GM12878 (cell line): ENCODE data around the gene SLC12A4. TPM values are rescaled to one million over a fixed set of nuclear protein-coding genes. Genes with fewer than 3 reads are reported as not detected.

ENCODE experiments used
- ATAC-seq: fragments of 200-7000 bp; cut with Tn5 transposase; 3 replicates; pipeline ENCODE4 v1.9.1; 2020; ENCODE audit warnings: mild to moderate bottlenecking, moderate library complexity
- BruUV-seq: library from RNA; stranded (reverse); fragments of 400-500 nt; replicated peaks from 2 replicates; lab custom pipeline; 2021; lab: Mats Ljungman, UMichigan
- CTCF ChIA-PET: fragments of 300-600 bp; sonication (Branson Sonifier 250); formaldehyde crosslinking; extraction: SDS; loops from one replicate; lab custom pipeline; 2021; ENCODE audit warnings: inconsistent platforms; lab: Yijun Ruan, JAX
- POLR2A ChIA-PET: fragments of 350-600 bp; formaldehyde crosslinking; extraction: SDS; loops from one replicate; lab custom pipeline; 2021; ENCODE audit warnings: inconsistent platforms; lab: Charles Lee
- RAD21 ChIA-PET: fragments of 300-600 bp; sonication (Branson Sonifier 250); formaldehyde crosslinking; loops from one replicate; lab custom pipeline; 2023; ENCODE audit warnings: antibody characterized with exemption; ENCODE audit not compliant: unreplicated experiment; lab: Charles Lee
- SMC1A ChIA-PET: fragments of 300-600 bp; sonication (Branson Sonifier 250); formaldehyde crosslinking; loops from one replicate; lab custom pipeline; 2023; ENCODE audit not compliant: unreplicated experiment, uncharacterized antibody; lab: Charles Lee
- DNase-seq: peaks from one replicate; pipeline ENCODE4 v3.0.0-alpha.2; 2011; ENCODE audit warnings: low read depth, low spot score
- FAIRE-seq: peaks from 3 replicates; lab custom pipeline; 2011; peaks lifted over from hg19 to GRCh38; lab: Jason Lieb, UNC
- H2AFZ ChIP-seq: 2 replicates; pipeline ENCODE4 v1.6.0; 2011; ENCODE audit warnings: low read depth, low read length, control low read depth; ENCODE audit not compliant: control insufficient read depth
- H3K27ac ChIP-seq: 2 replicates; pipeline ENCODE4 v1.5.1; 2011; ENCODE audit warnings: control low read depth; ENCODE audit not compliant: control insufficient read depth, insufficient read depth
- H3K27me3 ChIP-seq, 2 experiments: replicated peaks in 1 of 2; 2 replicates each; pipeline versions ENCODE4 v1.6.0 to v1.6.1; 2011; ENCODE audit warnings: low read length in 1 of 2; ENCODE audit not compliant: control insufficient read depth in 2 of 2, insufficient read depth in 2 of 2
- H3K36me3 ChIP-seq, 2 experiments: 2 replicates each; pipeline ENCODE4 v1.5.1; 2011; ENCODE audit warnings: low read length in 1 of 2; ENCODE audit not compliant: control insufficient read depth in 2 of 2, insufficient read depth in 2 of 2
- H3K4me1 ChIP-seq: 2 replicates; pipeline ENCODE4 v1.6.1; 2011; ENCODE audit warnings: mild to moderate bottlenecking, low read length, moderate library complexity, mixed read lengths; ENCODE audit not compliant: control insufficient read depth, insufficient read depth
- H3K4me2 ChIP-seq: 2 replicates; pipeline ENCODE4 v1.6.0; 2011; ENCODE audit warnings: control low read depth; ENCODE audit not compliant: control insufficient read depth, insufficient read depth
- H3K4me3 ChIP-seq: fragments of 200-600 bp; sonication (generic); 2 replicates; pipeline ENCODE4 v1.5.1; 2016
- H3K79me2 ChIP-seq: 2 replicates; pipeline ENCODE4 v1.6.0; 2011; ENCODE audit warnings: low read length; ENCODE audit not compliant: control insufficient read depth, insufficient read depth
- H3K9ac ChIP-seq: 2 replicates; pipeline ENCODE4 v1.8.0; 2011; ENCODE audit warnings: low read length, control low read depth, mixed read lengths; ENCODE audit not compliant: control insufficient read depth, insufficient read depth
- H3K9me3 ChIP-seq: replicated peaks from 3 replicates; pipeline ENCODE4 v1.5.1; 2011; ENCODE audit warnings: mild to moderate bottlenecking, low read length; ENCODE audit not compliant: control insufficient read depth, insufficient read depth
- H4K20me1 ChIP-seq: 2 replicates; pipeline ENCODE4 v1.6.0; 2011; ENCODE audit not compliant: control insufficient read depth, insufficient read depth
- ASH2L ChIP-seq: fragments of 300-600, 200-600 bp; sonication (generic); IDR thresholded peaks from 2 replicates; pipeline ENCODE4 v1.6.1; 2017; ENCODE audit warnings: low read depth, mild to moderate bottlenecking, borderline replicate concordance
- BHLHE40 ChIP-seq, 2 experiments: fragments of 450-650 bp in 1 of 2; IDR thresholded peaks; 2 replicates each; pipeline ENCODE4 v1.6.1; 2011 to 2017; ENCODE audit warnings: low read depth in 2 of 2, borderline replicate concordance in 1 of 2, improper control_type of control experiment in 1 of 2, low read length in 1 of 2, mild to moderate bottlenecking in 1 of 2
- HDGF ChIP-seq: fragments of 450-650 bp; IDR thresholded peaks from 2 replicates; pipeline ENCODE4 v1.6.1; 2016; ENCODE audit warnings: antibody characterized with exemption
- JUNB ChIP-seq: IDR thresholded peaks from 2 replicates; pipeline ENCODE4 v1.6.1; 2016; ENCODE audit warnings: antibody characterized with exemption, mild to moderate bottlenecking
- LARP7 ChIP-seq: fragments of 450-650 bp; IDR thresholded peaks from 2 replicates; pipeline ENCODE4 v1.6.1; 2017; ENCODE audit warnings: mild to moderate bottlenecking
- MEF2A ChIP-seq: IDR thresholded peaks from 2 replicates; pipeline ENCODE4 v1.6.1; 2011; ENCODE audit warnings: low read depth, mild to moderate bottlenecking, low read length, moderate library complexity; ENCODE audit not compliant: insufficient read depth
- MTA2 ChIP-seq: fragments of 450-650 bp; IDR thresholded peaks from 2 replicates; pipeline ENCODE4 v1.6.1; 2016; ENCODE audit warnings: low read depth, mild to moderate bottlenecking, moderate library complexity
- NBN ChIP-seq: fragments of 450-650 bp; IDR thresholded peaks from 2 replicates; pipeline ENCODE4 v1.6.1; 2016
- PAX5 ChIP-seq: IDR thresholded peaks from 2 replicates; pipeline ENCODE4 v1.6.1; 2011; ENCODE audit warnings: low read depth, low read length, borderline replicate concordance
- POLR2A ChIP-seq: IDR thresholded peaks from 2 replicates; pipeline ENCODE4 v1.6.1; 2011; ENCODE audit warnings: low read depth, mild to moderate bottlenecking, low read length
- RAD21 ChIP-seq: IDR thresholded peaks from 2 replicates; pipeline ENCODE4 v1.6.1; 2011; ENCODE audit warnings: mild to moderate bottlenecking, low read depth, low read length, moderate library complexity; ENCODE audit not compliant: insufficient read depth
- RAD51 ChIP-seq: fragments of 450-650 bp; IDR thresholded peaks from 2 replicates; pipeline ENCODE4 v1.6.1; 2016; ENCODE audit warnings: moderate library complexity, mild to moderate bottlenecking, inconsistent platforms
- SMC3 ChIP-seq: IDR thresholded peaks from 2 replicates; pipeline ENCODE4 v1.6.1; 2011; ENCODE audit warnings: low read length, improper control_type of control experiment, borderline replicate concordance
- TCF12 ChIP-seq: IDR thresholded peaks from 2 replicates; pipeline ENCODE4 v1.6.1; 2011; ENCODE audit warnings: low read depth, mild to moderate bottlenecking, low read length
- TCF3 ChIP-seq: IDR thresholded peaks from 2 replicates; pipeline ENCODE4 v1.6.1; 2012; ENCODE audit warnings: low read depth, mild to moderate bottlenecking, low read length, borderline replicate concordance; ENCODE audit not compliant: insufficient read depth
- WRNIP1 ChIP-seq: IDR thresholded peaks from 2 replicates; pipeline ENCODE4 v1.6.1; 2011; ENCODE audit warnings: low read depth, low read length, improper control_type of control experiment, borderline replicate concordance
- YY1 ChIP-seq: IDR thresholded peaks from 2 replicates; pipeline ENCODE4 v1.6.1; 2011; ENCODE audit warnings: low read depth, mild to moderate bottlenecking, low read length
- WGBS: methylation state at CpG from one replicate; pipeline ENCODE4 v1.1.6; 2016; ENCODE audit warnings: low lambda C conversion rate; ENCODE audit not compliant: insufficient replicate concordance, insufficient coverage; ENCODE audit errors: missing lambda C conversion rate; 5-methylcytosine and 5-hydroxymethylcytosine counted together
- in situ Hi-C: fragments of 300-500 bp; cut with MboI; formaldehyde crosslinking; loops from 9 replicates; pipeline ENCODE4 v1.14.3; 2018; ENCODE audit warnings: mixed read lengths
- intact Hi-C: fragments of 100-400 bp; cut with micrococcal nuclease; formaldehyde crosslinking; loops from one replicate; pipeline ENCODE4 v1.14.2; 2022; ENCODE audit not compliant: unreplicated experiment
- polyA plus RNA-seq, 11 experiments: library from polyadenylated mRNA; depleted of rRNA in 4 of 11; unstranded in 6 of 11; stranded (reverse) in 5 of 11; fragments of >200 nt; fragmentation: Nextera tagmentation in 4 of 11; fragmentation: Illumina TruSeq in 1 of 11; extraction: Ambion mirVana in 4 of 11; extraction: Trizol in 1 of 11; gene quantifications; 1 replicate in 1 of 11; 2 replicates in 10 of 11; pipeline versions ENCODE4 v1.2.1 to v1.2.3, GENCODE V29; 2011 to 2016; ENCODE audit warnings: inconsistent platforms in 2 of 11, missing spikeins in 2 of 11, low read depth in 1 of 11
- total RNA-seq, 4 experiments: library from RNA; depleted of rRNA in 3 of 4; stranded (reverse); fragments of >200 nt in 3 of 4; fragmentation: Illumina TruSeq in 1 of 4; extraction: Trizol in 1 of 4; gene quantifications; 2 replicates each; pipeline versions ENCODE4 v1.2.1 to v1.2.3, GENCODE V29; 2013 to 2021
- TF ChIP-seq, protein P1 (sequence below): fragments of 450-650 bp; IDR thresholded peaks from 2 replicates; pipeline ENCODE4 v1.6.1; 2016; ENCODE audit warnings: mild to moderate bottlenecking, moderate library complexity, borderline replicate concordance

The SLC12A4 gene
- total and polyA plus RNA-seq, 10 of the 15 experiments (the other 5 are each of a cell fraction or from before 2014, with no cell fraction given) = 0.95 to 39.9 (median 14.2) TPM

DNA sequence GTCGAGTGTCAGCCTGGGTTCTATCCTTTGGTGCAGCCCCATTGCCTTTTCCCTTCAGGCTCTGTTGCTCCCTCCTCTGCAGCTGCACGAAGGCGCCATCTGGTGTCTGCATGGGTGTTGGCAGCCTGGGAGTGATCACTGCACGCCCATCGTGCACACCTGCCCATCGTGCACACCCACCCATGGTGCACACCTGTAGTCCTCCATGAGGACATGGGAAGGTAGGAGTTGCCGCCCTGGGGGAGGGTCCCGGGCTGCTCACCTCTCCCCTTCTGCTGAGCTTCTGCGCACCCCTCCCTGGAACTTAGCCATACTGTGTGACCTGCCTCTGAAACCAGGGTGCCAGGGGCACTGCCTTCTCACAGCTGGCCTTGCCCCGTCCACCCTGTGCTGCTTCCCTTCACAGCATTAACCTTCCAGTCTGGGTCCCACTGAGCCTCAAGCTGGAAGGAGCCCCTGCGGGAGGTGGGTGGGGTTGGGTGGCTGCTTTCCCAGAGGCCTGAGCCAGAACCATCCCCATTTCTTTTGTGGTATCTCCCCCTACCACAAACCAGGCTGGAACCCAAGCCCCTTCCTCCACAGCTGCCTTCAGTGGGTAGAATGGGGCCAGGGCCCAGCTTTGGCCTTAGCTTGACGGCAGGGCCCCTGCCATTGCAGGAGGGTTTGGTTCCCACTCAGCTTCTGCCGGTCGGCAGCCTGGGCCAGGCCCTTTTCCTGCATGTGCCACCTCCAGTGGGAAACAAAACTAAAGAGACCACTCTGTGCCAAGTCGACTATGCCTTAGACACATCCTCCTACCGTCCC lies 39.7 kb downstream of the SLC12A4 start:
- 33% methylated on average over 16 of the region's 16 CpGs for WGBS
- peak; percentile 94 for ATAC-seq
- ChIA-PET CTCF (interaction anchor here (0.9 to 3.7 kb wide), 11 partner anchors 8 to 408 kb away, joined by 3 to 18 read pairs (median 5); partner anchors contain the start of genes NRN1L and PSMB10), POLR2A (no interaction called here), SMC1A (interaction anchor here (0.6 to 1.5 kb wide), 3 partner anchors 45 to 256 kb away, joined by 3 to 6 read pairs (median 3); partner anchors contain the start of gene NRN1L), RAD21 (interaction anchor here (0.6 to 1.1 kb wide), 2 partner anchors 114 to 256 kb away, joined by 4 read pairs; no protein-coding TSS in a partner anchor)
- H3K9ac ChIP-seq = no peak overlapping the region
- FAIRE-seq = peak; percentile 80
- H3K36me3 ChIP-seq = peaks cover 8 to 26% of the 10 kb centered on the region in 2 experiments
- no peaks in the 10 kb centered on the region for H3K79me2 ChIP-seq
- no peak for DNase-seq
- H3K9me3 ChIP-seq = no peaks in the 10 kb centered on the region
- H2AFZ ChIP-seq = no peak overlapping the region
- intact Hi-C loops = loop anchor here (1.0 to 10.0 kb wide), 4 partner anchors 36 to 404 kb away; partner anchors contain the start of genes PSKH1 and RIPOR1
- H3K27ac ChIP-seq = no peak overlapping the region
- H3K4me3 ChIP-seq = no peak overlapping the region
- in situ Hi-C loops = loop anchor here (5.0 kb wide), 2 partner anchors 111 to 251 kb away; no protein-coding TSS in a partner anchor
- H3K4me2 ChIP-seq = no peak overlapping the region
- H3K27me3 ChIP-seq = no peaks in the 10 kb centered on the region
- H4K20me1 ChIP-seq = no peaks in the 10 kb centered on the region
- no TSS peak for BruUV-seq
- H3K4me1 ChIP-seq = no peaks in the 10 kb centered on the region; the same call in 1 of the 2 replicates
- TF ChIP-seq ASH2L (no peak), POLR2A (peak; percentile 77), MEF2A (no peak), SMC3 (peak; percentile 89), WRNIP1 (no peak), NBN (peak; percentile 22; the same call in 1 of the 2 replicates), RAD21 (peak; percentile 88), YY1 (peak; percentile 57; the same call in 1 of the 2 replicates), LARP7 (peak; percentile 48; the same call in 1 of the 2 replicates), TCF12 (peak; percentile 30; the same call in 1 of the 2 replicates), HDGF (peak; percentile 87; the same call in 1 of the 2 replicates), BHLHE40 (IDR thresholded peaks at IDR 0.05; ENCODE audit: borderline replicate concordance in 1 of 2, low read depth in 2 of 2, low read length in 1 of 2) (peak; percentile 19 to 43; a peak in 1 of 4 replicates), TCF3 (0 out of 2 replicates have a peak, but pooled peaks have one; percentile 38), PAX5 (no peak), RAD51 (no peak), MTA2 (no peak), JUNB (no peak)
- TF ChIP-seq, protein P1, sequence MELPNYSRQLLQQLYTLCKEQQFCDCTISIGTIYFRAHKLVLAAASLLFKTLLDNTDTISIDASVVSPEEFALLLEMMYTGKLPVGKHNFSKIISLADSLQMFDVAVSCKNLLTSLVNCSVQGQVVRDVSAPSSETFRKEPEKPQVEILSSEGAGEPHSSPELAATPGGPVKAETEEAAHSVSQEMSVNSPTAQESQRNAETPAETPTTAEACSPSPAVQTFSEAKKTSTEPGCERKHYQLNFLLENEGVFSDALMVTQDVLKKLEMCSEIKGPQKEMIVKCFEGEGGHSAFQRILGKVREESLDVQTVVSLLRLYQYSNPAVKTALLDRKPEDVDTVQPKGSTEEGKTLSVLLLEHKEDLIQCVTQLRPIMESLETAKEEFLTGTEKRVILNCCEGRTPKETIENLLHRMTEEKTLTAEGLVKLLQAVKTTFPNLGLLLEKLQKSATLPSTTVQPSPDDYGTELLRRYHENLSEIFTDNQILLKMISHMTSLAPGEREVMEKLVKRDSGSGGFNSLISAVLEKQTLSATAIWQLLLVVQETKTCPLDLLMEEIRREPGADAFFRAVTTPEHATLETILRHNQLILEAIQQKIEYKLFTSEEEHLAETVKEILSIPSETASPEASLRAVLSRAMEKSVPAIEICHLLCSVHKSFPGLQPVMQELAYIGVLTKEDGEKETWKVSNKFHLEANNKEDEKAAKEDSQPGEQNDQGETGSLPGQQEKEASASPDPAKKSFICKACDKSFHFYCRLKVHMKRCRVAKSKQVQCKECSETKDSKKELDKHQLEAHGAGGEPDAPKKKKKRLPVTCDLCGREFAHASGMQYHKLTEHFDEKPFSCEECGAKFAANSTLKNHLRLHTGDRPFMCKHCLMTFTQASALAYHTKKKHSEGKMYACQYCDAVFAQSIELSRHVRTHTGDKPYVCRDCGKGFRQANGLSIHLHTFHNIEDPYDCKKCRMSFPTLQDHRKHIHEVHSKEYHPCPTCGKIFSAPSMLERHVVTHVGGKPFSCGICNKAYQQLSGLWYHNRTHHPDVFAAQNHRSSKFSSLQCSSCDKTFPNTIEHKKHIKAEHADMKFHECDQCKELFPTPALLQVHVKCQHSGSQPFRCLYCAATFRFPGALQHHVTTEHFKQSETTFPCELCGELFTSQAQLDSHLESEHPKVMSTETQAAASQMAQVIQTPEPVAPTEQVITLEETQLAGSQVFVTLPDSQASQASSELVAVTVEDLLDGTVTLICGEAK = no peak
